K562 (cell line): ENCODE data around the gene PLCB4. TPM values are rescaled to one million over a fixed set of nuclear protein-coding genes. Genes with fewer than 3 reads are reported as not detected.

Source experiments
- ATAC-seq: fragments of 200-7000 bp; cut with Tn5 transposase; 3 replicates; pipeline ENCODE4 v1.9.1; 2020; ENCODE audit warnings: moderate library complexity
- BruUV-seq: library from RNA; stranded (reverse); fragments of 400-500 nt; replicated peaks from 2 replicates; lab custom pipeline; 2021; lab: Mats Ljungman, UMichigan
- CTCF ChIA-PET: fragments of 300-600 bp; formaldehyde crosslinking; extraction: SDS; loops from one replicate; lab custom pipeline; 2021; ENCODE audit warnings: low intra/inter-chr PET ratio; lab: Yijun Ruan, JAX
- POLR2A ChIA-PET: fragments of 300-600, 350-650 bp; sonication (Branson Sonifier 250); formaldehyde crosslinking; extraction: SDS; loops from one replicate; lab custom pipeline; 2021; ENCODE audit warnings: antibody characterized with exemption, inconsistent platforms; lab: Yijun Ruan, JAX
- DNase-seq, 4 experiments: peaks; one replicate each; pipeline versions ENCODE4 v3.0.0 to v3.0.0-alpha.2; 2011 to 2018; ENCODE audit warnings: low spot score in 3 of 4, mixed read lengths in 3 of 4; ENCODE audit errors: extremely low read depth in 1 of 4
- FAIRE-seq: peaks from 2 replicates; lab custom pipeline; 2011; peaks lifted over from hg19 to GRCh38; lab: Jason Lieb, UNC
- H2AFZ ChIP-seq: 2 replicates; pipeline ENCODE4 v1.6.0; 2011; ENCODE audit warnings: low read depth, low read length, control low read depth, inconsistent platforms
- H3K27ac ChIP-seq: fragments of 200-600 bp; 3 replicates; pipeline ENCODE4 v1.8.0; 2011; ENCODE audit warnings: low read depth, mild to moderate bottlenecking, control low read depth, inconsistent platforms, low read length, moderate library complexity, mixed read lengths; ENCODE audit errors: extremely low read depth
- H3K27me3 ChIP-seq, 2 experiments: fragments of 300-600 bp in 1 of 2; 2 replicates in 1 of 2; 3 replicates in 1 of 2; pipeline versions ENCODE4 v1.6.0 to v1.8.0; 2011; ENCODE audit warnings: inconsistent platforms in 2 of 2, low read length in 2 of 2, mild to moderate bottlenecking in 1 of 2, mixed read lengths in 1 of 2, moderate library complexity in 1 of 2; ENCODE audit not compliant: control insufficient read depth in 2 of 2, insufficient read depth in 2 of 2
- H3K36me3 ChIP-seq: fragments of 300-600 bp; 3 replicates; pipeline ENCODE4 v1.8.0; 2011; ENCODE audit warnings: mild to moderate bottlenecking, low read length, inconsistent platforms; ENCODE audit not compliant: control insufficient read depth, insufficient read depth
- H3K4me1 ChIP-seq, 2 experiments: fragments of 200-600 bp in 1 of 2; replicated peaks in 1 of 2; 2 replicates in 1 of 2; 3 replicates in 1 of 2; pipeline versions ENCODE4 v1.5.1 to v1.8.0; 2011; ENCODE audit warnings: inconsistent platforms in 2 of 2, low read length in 2 of 2, mild to moderate bottlenecking in 1 of 2, mixed read lengths in 1 of 2, moderate library complexity in 1 of 2; ENCODE audit not compliant: control insufficient read depth in 2 of 2, insufficient read depth in 2 of 2
- H3K4me2 ChIP-seq: 2 replicates; pipeline ENCODE4 v1.6.1; 2011; ENCODE audit warnings: low read length, control low read depth, inconsistent platforms, mixed read lengths; ENCODE audit not compliant: insufficient read depth
- H3K4me3 ChIP-seq: fragments of 200-600 bp; sonication (generic), shearing (Covaris generic); 2 replicates; pipeline ENCODE4 v1.5.1; 2016; ENCODE audit warnings: control low read depth, inconsistent platforms
- H3K79me2 ChIP-seq: fragments of 200-600 bp; 3 replicates; pipeline ENCODE4 v1.8.0; 2011; ENCODE audit warnings: low read length, inconsistent platforms; ENCODE audit not compliant: control insufficient read depth, insufficient read depth
- H3K9ac ChIP-seq, 2 experiments: 2 replicates each; pipeline versions ENCODE4 v1.6.0 to v1.6.1; 2011; ENCODE audit warnings: low read depth in 2 of 2, low read length in 2 of 2, control low read depth in 1 of 2, inconsistent platforms in 1 of 2, mild to moderate bottlenecking in 1 of 2, mixed read lengths in 1 of 2; ENCODE audit not compliant: insufficient read depth in 1 of 2
- H3K9me1 ChIP-seq: one replicate; pipeline ENCODE4 v1.6.0; 2011; ENCODE audit warnings: inconsistent platforms, mild to moderate bottlenecking, low read length, moderate library complexity; ENCODE audit not compliant: control insufficient read depth, insufficient read depth
- H3K9me3 ChIP-seq: replicated peaks from 2 replicates; pipeline ENCODE4 v1.5.1; 2011; ENCODE audit warnings: low read depth, low read length, inconsistent platforms; ENCODE audit not compliant: control insufficient read depth, insufficient read depth
- H4K20me1 ChIP-seq: replicated peaks from 2 replicates; pipeline ENCODE4 v1.6.1; 2011; ENCODE audit warnings: low read length, inconsistent platforms, mixed read lengths; ENCODE audit not compliant: control insufficient read depth, insufficient read depth
- CREBBP ChIP-seq: IDR thresholded peaks from one replicate; pipeline ENCODE4 v1.6.1; 2012; ENCODE audit warnings: low read depth, mild to moderate bottlenecking, control low read depth, inconsistent platforms, low read length
- ESRRA ChIP-seq: fragments of 450-650 bp; IDR thresholded peaks from 2 replicates; pipeline ENCODE4 v1.6.1; 2014; ENCODE audit warnings: low read depth, mild to moderate bottlenecking, moderate library complexity, borderline replicate concordance
- ETV5 ChIP-seq: sonication (generic); formaldehyde crosslinking; IDR thresholded peaks from 2 replicates; pipeline ENCODE4 v1.4.0; 2020; ENCODE audit warnings: low read depth, mild to moderate bottlenecking, missing genetic modification reagents
- FIP1L1 ChIP-seq: fragments of 200-400 bp; formaldehyde crosslinking; IDR thresholded peaks from 2 replicates; pipeline ENCODE4 v1.6.1; 2018; ENCODE audit warnings: mild to moderate bottlenecking, low read depth, low read length; ENCODE audit not compliant: poor library complexity, severe bottlenecking
- HBP1 ChIP-seq: fragments of 450-650 bp; formaldehyde crosslinking; IDR thresholded peaks from 2 replicates; pipeline ENCODE4 v1.4.0; 2022; ENCODE audit warnings: missing genetic modification characterization
- IFI16 ChIP-seq: fragments of 250-450 bp; sonication (Bioruptor Pico); IDR thresholded peaks from 2 replicates; pipeline ENCODE4 v2.1.2; 2022; ENCODE audit warnings: mild to moderate bottlenecking, inconsistent platforms
- NFXL1 ChIP-seq: fragments of 450-650 bp; formaldehyde crosslinking; IDR thresholded peaks from 2 replicates; pipeline ENCODE4 v1.4.0; 2021; ENCODE audit warnings: mild to moderate bottlenecking
- POLR2AphosphoS2 ChIP-seq: IDR thresholded peaks from 2 replicates; pipeline ENCODE4 v1.6.1; 2012; ENCODE audit warnings: low read length, improper control_type of control experiment
- RBM34 ChIP-seq: fragments of 200-400 bp; formaldehyde crosslinking; IDR thresholded peaks from 2 replicates; pipeline ENCODE4 v1.6.1; 2018; ENCODE audit warnings: low read length, borderline replicate concordance; ENCODE audit not compliant: insufficient read depth
- TCF7L2 ChIP-seq: fragments of 150-350 bp; IDR thresholded peaks from 2 replicates; pipeline ENCODE4 v1.6.1; 2016; ENCODE audit warnings: low read depth, mild to moderate bottlenecking, low read length, moderate library complexity
- ZKSCAN3 ChIP-seq: fragments of 250-450 bp; sonication (Bioruptor Pico); IDR thresholded peaks from 2 replicates; pipeline ENCODE4 v1.4.0; 2020
- ZNF282 ChIP-seq: sonication (generic); formaldehyde crosslinking; IDR thresholded peaks from 2 replicates; pipeline ENCODE4 v1.8.1; 2023; ENCODE audit warnings: missing genetic modification reagents
- ZNF766 ChIP-seq: fragments of 200-800 bp; sonication (Bioruptor generic); conservative IDR thresholded peaks from 2 replicates; pipeline ENCODE4 v1.6.1; 2016; ENCODE audit warnings: missing genetic modification characterization, missing compliant biosample characterization
- in situ Hi-C: fragments of 300-500 bp; cut with MboI; formaldehyde crosslinking; loops from 4 replicates; pipeline ENCODE4 v1.15.0; 2018; ENCODE audit warnings: inconsistent platforms, mixed read lengths
- intact Hi-C: fragments of 100-400 bp; cut with micrococcal nuclease; formaldehyde crosslinking; loops from 2 replicates; pipeline ENCODE4 v1.14.2; 2022
- polyA plus RNA-seq, 8 experiments: library from polyadenylated mRNA; depleted of rRNA in 4 of 8; stranded (reverse) in 5 of 8; unstranded in 3 of 8; fragments of >200 nt; fragmentation: Nextera tagmentation in 2 of 8; fragmentation: Illumina TruSeq in 1 of 8; extraction: Ambion mirVana in 2 of 8; extraction: Trizol in 1 of 8; gene quantifications; 2 replicates each; pipeline versions ENCODE4 v1.2.1 to v1.2.3, GENCODE V29; 2011 to 2014; ENCODE audit warnings: inconsistent platforms in 1 of 8, missing spikeins in 1 of 8
- total RNA-seq, 7 experiments: library from RNA; depleted of rRNA in 6 of 7; stranded (reverse); fragments of >200 nt in 6 of 7; fragmentation: Illumina TruSeq in 2 of 7; extraction: Trizol in 2 of 7; gene quantifications; 2 replicates each; pipeline versions ENCODE4 v1.2.1 to v1.2.3, GENCODE V29; 2011 to 2021; ENCODE audit warnings: low replicate concordance in 1 of 7
- TF ChIP-seq, protein P1 (sequence below): fragments of 250-450 bp; sonication (Bioruptor Pico); IDR thresholded peaks from 2 replicates; pipeline ENCODE4 v1.9.0; 2021; ENCODE audit warnings: mild to moderate bottlenecking, inconsistent platforms
- TF ChIP-seq, protein P2 (sequence below): fragments of 450-650 bp; formaldehyde crosslinking; IDR thresholded peaks from 2 replicates; pipeline ENCODE4 v1.4.0; 2020; ENCODE audit warnings: mild to moderate bottlenecking, moderate library complexity

Gene PLCB4
- total and polyA plus RNA-seq, 9 of the 15 experiments (the other 6 are each of a cell fraction or from before 2014, with no cell fraction given), result 0.20 to 2.9 (median 0.52) TPM

GRCh38 chr20:9447182-9447581 lies 378.3 kb downstream of the PLCB4 start:
- ChIA-PET POLR2A (interaction anchor here (0.8 kb wide), 1 partner anchor 13 kb away, joined by 3 read pairs; no protein-coding TSS in a partner anchor), CTCF (no interaction called here)
- intact Hi-C loops (no loop called here), in situ Hi-C loops (no loop called here)
- Histone ChIP-seq H3K27ac (no peak overlapping the region), H4K20me1 (no peaks in the 10 kb centered on the region), H3K79me2 (no peaks in the 10 kb centered on the region), H3K9ac (no peak overlapping the region), H3K9me1 (no peaks in the 10 kb centered on the region), H3K36me3 (no peaks in the 10 kb centered on the region), H3K4me3 (no peak overlapping the region), H3K4me1 (no peaks in the 10 kb centered on the region), H3K9me3 (no peaks in the 10 kb centered on the region), H3K4me2 (no peak overlapping the region), H2AFZ (no peak overlapping the region), H3K27me3 (no peaks in the 10 kb centered on the region)
- no peak for FAIRE-seq
- no TSS peak for BruUV-seq
- no peak for DNase-seq
- TF ChIP-seq ESRRA (no peak), ETV5 (CRISPR knock-in tag) (no peak), NFXL1 (CRISPR knock-in tag) (no peak), IFI16 (CRISPR knock-in tag) (no peak), TCF7L2 (no peak), HBP1 (CRISPR knock-in tag) (no peak), ZKSCAN3 (CRISPR knock-in tag) (no peak), FIP1L1 (no peak), ZNF766 (CRISPR knock-in tag) (no peak), RBM34 (no peak), ZNF282 (CRISPR knock-in tag) (no peak), POLR2AphosphoS2 (no peak), CREBBP (no peak)
- TF ChIP-seq, protein P1, sequence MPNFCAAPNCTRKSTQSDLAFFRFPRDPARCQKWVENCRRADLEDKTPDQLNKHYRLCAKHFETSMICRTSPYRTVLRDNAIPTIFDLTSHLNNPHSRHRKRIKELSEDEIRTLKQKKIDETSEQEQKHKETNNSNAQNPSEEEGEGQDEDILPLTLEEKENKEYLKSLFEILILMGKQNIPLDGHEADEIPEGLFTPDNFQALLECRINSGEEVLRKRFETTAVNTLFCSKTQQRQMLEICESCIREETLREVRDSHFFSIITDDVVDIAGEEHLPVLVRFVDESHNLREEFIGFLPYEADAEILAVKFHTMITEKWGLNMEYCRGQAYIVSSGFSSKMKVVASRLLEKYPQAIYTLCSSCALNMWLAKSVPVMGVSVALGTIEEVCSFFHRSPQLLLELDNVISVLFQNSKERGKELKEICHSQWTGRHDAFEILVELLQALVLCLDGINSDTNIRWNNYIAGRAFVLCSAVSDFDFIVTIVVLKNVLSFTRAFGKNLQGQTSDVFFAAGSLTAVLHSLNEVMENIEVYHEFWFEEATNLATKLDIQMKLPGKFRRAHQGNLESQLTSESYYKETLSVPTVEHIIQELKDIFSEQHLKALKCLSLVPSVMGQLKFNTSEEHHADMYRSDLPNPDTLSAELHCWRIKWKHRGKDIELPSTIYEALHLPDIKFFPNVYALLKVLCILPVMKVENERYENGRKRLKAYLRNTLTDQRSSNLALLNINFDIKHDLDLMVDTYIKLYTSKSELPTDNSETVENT (CRISPR knock-in tag), result no peak
- TF ChIP-seq, protein P2, sequence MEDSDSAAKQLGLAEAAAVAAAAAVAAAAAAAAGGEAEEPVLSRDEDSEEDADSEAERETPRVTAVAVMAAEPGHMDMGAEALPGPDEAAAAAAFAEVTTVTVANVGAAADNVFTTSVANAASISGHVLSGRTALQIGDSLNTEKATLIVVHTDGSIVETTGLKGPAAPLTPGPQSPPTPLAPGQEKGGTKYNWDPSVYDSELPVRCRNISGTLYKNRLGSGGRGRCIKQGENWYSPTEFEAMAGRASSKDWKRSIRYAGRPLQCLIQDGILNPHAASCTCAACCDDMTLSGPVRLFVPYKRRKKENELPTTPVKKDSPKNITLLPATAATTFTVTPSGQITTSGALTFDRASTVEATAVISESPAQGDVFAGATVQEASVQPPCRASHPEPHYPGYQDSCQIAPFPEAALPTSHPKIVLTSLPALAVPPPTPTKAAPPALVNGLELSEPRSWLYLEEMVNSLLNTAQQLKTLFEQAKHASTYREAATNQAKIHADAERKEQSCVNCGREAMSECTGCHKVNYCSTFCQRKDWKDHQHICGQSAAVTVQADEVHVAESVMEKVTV, result no peak
- ATAC-seq, result no peak
